HG03095 (cell line): ENCODE measurements around the gene RBM17.
"Not testable (repeated sequence)": the region's sequence is repeated elsewhere in the genome, so short reads cannot be mapped to it uniquely, and the experiment has no call there.

Source experiments
- ATAC-seq: cut with Tn5 transposase; IDR thresholded peaks from one replicate; pipeline ENCODE4 v1.9.1; 2021; ENCODE audit warnings: moderate library complexity; ENCODE audit not compliant: unreplicated experiment

The RBM17 gene

DNA sequence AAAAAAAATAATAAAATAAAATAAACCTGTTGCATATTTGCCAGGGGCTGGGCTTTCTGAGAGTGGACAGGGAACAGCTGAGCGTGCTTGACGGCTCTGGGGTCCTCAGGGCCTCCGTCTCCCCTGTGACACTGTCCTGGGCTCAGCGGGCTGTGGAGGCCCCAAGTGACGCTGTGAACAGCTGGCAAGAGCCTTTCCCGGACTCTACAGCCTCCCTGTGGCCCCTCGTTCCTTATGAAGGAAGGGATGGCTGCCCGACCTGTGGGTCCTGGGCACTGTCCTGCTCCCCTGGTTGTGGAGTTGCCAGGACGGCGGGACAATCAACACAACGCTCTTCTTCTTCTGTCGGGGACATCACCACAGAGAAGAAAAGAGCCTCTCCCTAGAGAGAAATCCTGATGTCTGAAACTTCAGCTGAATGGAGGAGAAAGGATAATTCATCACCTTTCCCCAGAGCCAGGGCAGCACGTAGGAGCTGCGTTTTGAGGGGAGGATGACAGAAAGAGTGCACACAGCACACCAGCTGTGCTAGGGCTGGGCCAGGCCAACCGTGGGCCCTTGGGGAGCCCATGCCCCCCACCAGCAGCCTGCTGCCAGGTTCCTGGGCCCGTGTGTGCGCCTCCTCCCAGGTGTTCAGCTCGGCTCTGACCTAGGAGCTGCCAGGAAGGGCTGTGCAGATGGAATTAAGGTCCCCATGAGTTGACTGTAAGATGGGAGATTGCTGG is 45.4 kb downstream of the RBM17 start:
- ATAC-seq: no peak

DNA sequence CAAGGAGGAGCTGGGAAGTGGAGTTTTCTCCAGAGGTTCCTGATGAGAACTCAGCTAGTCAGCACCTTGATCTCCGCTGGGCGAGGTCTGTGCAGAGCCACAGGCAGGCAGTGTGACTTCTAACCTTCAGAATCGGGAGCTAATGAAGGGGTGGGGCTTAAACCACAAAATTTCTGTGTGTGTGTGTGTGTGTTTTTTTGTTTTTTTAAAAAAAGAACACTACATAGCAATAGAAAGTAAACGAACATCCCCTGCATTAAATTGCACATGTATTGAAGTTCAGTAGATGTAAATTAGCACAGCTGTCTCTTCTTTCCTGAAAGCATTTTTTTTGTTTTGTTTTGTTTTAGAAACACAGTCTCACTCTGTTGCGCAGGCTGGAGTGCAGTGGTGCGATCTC is 46.2 kb downstream of the RBM17 start:
- ATAC-seq: no peak

- ATAC-seq: no peak
Measured at GRCh38 chr10:6135589-6136168, 46.8 kb downstream of the RBM17 start.

GRCh38 chr10:6136215-6137201 is 47.7 kb downstream of the RBM17 start:
- peak; percentile 48 for ATAC-seq

DNA sequence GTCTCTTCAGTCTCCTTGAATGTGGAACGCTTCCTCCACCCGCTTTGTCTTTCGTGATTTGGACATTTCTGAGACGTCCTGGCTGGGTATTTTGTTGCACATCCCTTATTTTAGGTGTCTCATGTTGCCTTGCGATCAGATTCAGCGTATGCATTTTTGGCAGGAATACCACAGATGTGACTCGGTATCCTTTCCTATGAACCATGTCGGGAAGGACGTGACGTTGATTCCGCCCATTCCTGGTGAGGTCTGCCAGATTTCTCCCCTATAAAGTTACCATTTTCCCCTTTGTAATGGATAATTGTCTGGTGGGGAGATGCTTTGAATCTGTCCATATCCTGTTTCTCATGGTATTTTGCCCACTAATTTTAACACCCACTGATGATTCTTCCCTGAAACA is 49.6 kb downstream of the RBM17 start:
- no peak for ATAC-seq

DNA sequence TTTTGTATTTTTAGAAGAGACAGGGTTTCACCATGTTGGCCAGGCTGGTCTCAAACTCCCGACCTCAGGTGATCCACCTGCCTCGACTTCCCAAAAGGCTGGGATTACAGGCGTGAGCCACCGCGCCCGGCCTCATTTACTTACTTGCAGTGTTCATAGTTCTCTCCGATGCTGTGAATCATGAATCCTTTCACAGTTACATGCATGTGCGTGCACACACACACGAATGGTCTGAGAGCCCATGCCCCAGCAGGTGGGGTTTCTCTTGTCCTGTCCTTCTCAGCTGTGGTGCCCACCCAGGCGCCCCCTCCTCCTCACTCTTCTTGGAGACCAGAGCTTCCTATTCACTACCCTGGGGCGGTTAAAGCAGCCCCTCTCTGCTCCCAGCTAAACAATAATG is 50.6 kb downstream of the RBM17 start:
- no peak for ATAC-seq

DNA sequence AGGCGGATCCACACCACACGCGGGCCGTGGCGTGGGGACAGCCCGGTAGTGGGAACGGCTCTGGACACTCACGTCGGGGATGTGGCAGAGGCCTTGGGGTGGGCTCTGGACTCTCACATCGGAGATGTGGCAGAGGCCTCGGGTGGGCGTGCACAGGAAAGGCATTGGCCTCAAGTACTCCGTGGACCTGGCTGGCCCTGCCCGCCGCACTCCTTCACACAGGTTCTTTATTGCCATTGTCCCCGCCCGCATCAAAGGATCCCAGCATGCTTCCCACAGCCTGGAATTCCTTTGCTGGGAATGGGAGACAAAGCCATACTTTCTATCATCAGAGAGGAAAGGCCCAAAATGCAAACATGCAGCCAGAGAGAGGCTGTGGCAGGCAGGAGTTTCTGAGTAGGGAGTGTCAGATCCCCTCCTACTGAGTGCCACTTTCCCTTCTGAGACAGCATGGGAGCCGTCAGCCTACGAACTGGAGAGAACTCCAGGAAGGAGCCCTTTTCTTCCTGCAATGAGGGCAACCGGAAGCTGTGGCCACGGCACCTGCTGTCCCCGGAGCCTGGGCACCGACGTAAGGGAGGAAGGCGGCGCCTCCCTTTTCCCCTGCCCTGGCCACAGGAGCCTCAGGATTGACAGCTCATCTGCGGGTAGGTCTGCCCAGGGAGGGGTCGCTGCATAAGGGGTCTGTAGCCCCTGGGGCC is 51.5 kb downstream of the RBM17 start:
- no peak for ATAC-seq

GRCh38 chr10:6140965-6141295 is 52.1 kb downstream of the RBM17 start:
- ATAC-seq: no peak

DNA sequence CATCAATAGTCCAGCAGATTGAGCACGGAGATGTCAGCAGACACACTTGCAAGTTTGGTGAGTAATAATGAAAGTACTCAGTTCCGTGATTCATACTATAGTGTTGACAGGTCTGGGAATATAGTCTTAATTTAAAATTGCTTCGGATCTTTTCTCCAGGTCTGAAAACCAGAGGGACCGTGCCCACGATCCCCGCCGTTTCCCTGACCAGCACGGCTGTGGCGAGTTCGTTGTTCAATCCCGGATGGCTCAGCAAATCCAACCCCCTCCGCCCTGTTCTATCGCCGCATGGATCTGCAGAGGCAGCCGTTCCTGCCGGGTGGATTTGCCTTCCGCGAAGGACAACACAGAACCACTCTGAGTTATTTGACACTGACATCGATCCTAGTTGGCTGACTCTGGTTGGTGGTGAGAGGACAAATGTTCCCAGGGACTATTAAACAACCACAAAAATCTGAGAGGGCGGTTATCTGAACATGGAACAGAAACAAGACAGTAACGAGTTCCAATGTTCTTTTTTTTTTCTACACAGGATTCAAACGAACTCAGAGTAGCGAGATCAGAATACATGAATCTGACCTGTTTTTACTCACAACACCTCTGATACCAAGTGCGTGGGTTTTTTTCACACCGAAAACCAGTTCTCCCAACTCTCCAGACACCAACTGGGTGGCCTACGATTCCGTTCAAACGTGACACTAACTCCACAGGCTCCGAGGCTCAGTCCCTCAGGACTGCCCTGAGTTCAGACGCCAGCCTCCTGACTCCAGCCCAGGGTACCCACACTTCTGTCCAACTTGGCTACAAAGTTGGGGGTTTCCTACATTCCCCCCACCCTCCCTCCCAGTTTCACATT is 52.7 kb downstream of the RBM17 start:
- peak; percentile 39 for ATAC-seq

GRCh38 chr10:6142186-6142585 is 53.4 kb downstream of the RBM17 start:
- ATAC-seq: not testable (repeated sequence)

DNA sequence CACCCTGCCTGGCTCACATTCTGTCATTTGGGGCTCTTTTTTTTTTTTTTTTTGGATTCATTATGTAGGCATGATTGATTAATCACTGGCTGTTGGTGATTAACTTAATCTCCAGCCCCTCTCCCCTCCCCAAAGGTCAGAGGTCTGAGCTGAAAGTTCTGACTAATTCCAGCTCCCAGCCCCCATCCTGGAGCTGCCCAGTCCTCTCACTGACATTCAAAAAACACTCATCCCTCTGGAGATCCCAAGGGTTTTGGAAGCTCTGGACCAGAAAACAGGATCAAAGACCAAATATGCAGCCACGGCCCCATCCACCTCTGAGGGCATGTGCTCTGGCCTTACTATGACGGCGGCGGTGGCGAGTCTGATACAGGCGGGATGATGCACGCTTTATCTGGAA is 53.8 kb downstream of the RBM17 start:
- ATAC-seq: no peak

GRCh38 chr10:6143181-6143580 is 54.3 kb downstream of the RBM17 start:
- no peak for ATAC-seq

DNA sequence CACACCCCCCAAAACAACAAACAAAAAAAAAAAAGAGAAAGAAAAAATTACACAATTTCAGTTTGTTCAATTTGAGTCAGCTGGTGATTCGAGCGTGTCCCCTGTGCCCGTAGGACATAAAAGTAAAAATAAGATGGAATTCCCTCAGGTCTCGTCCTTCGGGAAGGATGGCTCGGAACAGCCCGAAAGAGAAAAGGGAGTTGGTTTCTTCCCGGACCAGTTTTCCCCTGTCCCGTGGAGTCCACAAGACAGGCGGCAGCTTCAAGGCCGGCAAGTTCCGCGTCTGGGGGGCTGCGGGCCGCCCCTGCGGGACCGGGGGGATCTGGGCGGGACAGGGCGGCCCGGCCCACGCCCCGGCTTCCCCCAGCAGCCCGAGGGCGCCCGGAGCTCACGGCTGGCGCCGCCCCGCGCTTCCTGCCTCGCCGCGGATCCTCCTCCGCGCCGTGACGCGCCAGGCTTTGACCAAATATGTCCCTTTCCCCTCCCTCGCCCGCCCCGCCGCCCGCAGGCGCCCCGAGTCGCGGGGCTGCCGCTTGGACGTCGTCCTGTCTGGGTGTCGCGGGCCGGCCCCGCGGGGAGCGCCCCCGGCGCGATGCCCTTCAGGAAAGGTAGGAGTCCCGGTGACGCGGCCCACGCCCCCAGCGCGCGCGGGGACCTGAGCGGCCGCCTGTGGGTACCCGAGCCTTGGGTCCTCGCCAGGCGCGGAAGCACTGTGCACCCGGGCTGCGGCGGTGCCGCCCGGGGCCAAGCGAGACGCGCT is 55.8 kb downstream of the RBM17 start:
- peak; percentile 68 for ATAC-seq

DNA sequence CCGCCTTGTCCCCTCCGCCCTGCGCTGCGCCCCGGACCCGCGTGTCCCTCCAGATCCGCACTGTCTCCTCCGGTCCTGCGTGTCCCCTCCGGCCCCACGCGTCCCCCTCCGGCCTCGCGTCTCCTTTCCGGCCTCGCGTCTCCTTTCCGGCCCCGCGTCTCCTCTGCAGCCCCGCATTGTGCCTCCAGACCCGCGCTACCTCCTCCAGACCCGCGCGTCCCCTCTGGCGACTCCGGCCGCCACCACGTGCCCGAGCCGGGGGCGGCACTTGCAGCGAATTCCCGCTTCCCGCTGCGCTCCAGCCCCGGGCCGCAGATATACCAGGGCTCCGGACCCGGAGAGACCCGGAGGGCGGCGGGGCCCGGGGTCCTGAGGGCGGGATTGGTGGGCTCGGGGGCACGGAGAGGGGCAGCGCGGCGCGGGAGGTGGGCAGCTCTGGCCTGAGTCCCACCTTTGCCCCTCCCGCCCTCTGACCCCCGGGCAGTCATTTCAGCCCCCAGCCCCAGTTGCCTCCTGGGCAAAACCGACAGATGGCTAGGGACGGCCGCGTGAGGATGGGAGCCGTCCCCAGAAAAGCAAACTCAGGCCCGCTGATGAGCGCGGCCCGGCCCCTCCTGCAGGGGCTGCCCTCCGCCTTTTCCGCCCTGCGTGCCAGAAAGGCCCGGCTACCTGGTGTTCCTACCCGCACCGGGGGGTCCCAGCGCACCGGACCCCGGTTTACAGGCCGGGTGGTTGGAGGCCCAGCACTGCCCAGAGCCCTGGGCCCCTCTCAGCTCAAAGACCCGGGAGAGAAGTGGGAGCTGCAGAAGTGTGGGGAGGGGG is 56.5 kb downstream of the RBM17 start:
- no peak for ATAC-seq

DNA sequence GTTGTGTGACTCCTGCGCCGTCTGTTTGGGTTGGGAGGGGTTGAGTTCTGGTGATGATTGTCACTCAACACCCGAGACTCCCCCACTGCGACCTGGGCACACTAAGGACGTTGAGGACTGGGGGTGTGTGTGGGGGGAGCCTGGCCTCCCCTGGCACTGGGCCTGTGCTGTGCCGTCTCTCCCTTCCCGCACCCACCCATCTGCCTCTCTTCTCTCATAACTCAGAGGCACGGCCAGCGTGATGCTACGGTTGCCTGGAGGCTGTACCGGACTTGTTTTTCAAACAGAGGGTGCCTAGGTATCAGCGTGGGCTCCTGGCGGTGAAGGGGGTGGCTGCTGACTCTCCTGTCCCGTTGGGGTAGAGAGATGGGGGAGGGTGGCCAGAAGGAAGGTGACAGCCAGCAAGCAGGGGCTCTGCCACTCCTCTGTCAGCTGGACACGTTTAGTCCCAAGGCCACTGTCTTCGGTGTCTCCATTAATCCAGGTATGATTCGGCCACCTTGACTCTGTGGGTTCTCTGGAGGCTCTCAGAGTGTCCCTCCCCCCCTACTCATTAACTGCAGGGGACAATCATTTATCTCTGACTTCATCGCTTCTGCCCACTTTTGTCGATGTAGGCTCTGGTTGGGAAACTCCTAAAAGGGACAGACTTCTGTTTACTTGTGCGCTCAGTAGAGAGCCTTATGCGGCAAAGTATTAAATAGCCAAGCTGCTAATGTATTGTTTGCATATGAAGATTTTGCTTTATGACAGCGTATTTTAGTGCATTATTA is 57.4 kb downstream of the RBM17 start:
- no peak for ATAC-seq

- ATAC-seq: no peak
Measured at GRCh38 chr10:6146921-6147320, 58.1 kb downstream of the RBM17 start.

DNA sequence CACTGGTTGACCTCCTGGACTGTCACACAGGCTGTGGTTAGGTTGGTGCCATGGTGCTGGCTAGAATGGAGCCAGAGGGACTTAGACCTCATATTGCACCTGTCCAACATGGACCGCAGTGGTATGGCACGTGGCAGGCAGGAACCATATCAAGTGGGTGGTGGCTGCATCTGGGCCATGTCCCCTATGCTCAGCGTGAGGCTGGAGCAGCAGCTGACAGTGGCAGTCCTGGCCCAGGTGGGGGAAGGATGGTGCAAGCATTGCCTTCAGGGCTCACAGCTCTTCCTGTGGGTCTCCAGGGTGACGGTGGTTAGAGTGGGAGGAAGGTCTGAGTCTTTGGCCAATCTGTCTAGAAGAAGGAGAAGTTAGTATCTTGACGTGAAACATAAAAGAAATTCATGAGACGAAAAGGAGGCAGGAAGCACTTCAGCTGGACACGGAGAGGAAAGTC is 59.4 kb downstream of the RBM17 start:
- no peak for ATAC-seq

DNA sequence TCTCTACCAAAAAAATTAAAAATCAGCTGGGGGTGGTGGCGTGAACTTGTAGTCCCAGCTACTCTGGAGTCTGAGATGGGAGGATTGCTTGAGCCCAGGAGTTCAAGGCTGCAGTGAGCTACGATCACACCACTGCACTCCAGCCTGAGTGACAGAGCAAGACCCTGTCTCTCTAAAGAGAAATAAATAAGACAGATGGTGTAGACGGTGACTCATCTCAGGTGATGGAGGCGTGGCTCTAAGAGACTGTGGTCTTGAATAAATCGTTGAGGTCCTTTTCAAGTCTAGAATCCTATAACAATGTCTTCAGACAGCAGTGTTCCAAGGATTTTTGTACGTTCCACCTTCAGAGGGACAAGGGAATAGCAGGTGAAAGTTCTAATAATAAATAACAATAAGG is 60.1 kb downstream of the RBM17 start:
- no peak for ATAC-seq
